ENCODE measurements around the gene ROR2.

Gene ROR2

DNA sequence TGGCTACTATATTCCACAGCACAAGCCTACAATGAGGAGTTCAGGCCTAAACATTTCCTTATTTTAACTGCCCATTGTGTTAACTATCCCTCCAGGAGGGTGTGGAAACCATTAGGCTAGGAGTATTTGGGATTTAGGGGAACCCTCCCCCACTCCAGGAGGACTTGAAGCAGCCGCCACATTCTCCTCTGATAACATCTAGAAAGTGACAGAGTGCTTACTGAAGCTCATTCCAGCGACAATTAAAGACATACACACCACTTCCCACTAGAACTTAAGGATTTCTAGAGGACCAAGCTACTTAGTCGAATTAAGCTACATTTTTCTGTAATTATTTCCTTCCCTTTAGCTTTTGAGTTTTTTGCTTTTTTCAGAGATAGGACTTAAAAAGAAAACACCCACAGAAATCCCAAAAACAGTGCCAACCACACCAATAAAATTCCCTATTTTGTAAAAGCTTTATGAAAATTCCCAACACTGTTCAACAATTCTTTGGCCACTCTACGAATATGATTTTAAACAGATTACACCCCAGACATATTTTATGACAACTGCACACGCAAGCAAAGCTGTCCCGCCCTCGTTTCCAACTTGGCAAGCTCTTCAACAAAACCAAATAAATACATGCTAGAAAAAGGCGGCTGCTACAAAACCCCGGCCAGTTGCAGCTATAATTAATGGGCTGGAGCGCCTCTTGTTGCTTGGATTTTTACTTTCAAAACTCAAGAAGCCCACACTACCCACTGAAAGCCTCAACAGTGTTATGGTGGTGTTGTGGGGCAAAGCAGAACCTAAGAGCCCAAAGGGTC lies 4.5 kb downstream of the ROR2 start:
- H2AFZ ChIP-seq (ENCODE audit: low read length) = no peak overlapping the region
- no peaks in the 10 kb centered on the region for H3K36me3 ChIP-seq (replicated peaks in 1 of 2; ENCODE audit: control insufficient read depth in 2 of 2, insufficient read depth in 2 of 2, low read length in 2 of 2)
- no peak overlapping the region for H2BK15ac ChIP-seq (ENCODE audit: low read length)
- H2BK12ac ChIP-seq (ENCODE audit: low read length) = no peak overlapping the region
- H3K4ac ChIP-seq (ENCODE audit: low read length) = no peak overlapping the region
- no CpG with 5 or more reads among the region's 10 CpGs for WGBS, 2 donors (ENCODE audit: extremely low coverage in 2 of 2, insufficient read length in 2 of 2, insufficient replicate concordance in 1 of 2)
- H3K4me2 ChIP-seq (ENCODE audit: insufficient read depth, low read length, poor library complexity, severe bottlenecking) = no peak overlapping the region
- no peak overlapping the region for H3K9ac ChIP-seq (ENCODE audit: low read depth, low read length, poor library complexity)
- no peak overlapping the region for H4K91ac ChIP-seq (ENCODE audit: low read depth, low read length, poor library complexity)
- no peak for DNase-seq (ENCODE audit: low spot score)
- H3K18ac ChIP-seq (ENCODE audit: low read length) = no peak overlapping the region
- peaks cover 4 to 6% of the 10 kb centered on the region in 2 donors for H3K9me3 ChIP-seq (replicated peaks in 1 of 2; ENCODE audit: control insufficient read depth in 2 of 2, insufficient read depth in 1 of 2, low read depth in 1 of 2, low read length in 2 of 2)
- no peak overlapping the region for H3K27ac ChIP-seq (replicated peaks; ENCODE audit: low read length)
- H3K14ac ChIP-seq (ENCODE audit: low read length) = no peak overlapping the region
- H2BK5ac ChIP-seq (ENCODE audit: low read length) = no peak overlapping the region
- H2BK120ac ChIP-seq (ENCODE audit: low read depth, low read length) = no peak overlapping the region
- no peaks in the 10 kb centered on the region for H3K27me3 ChIP-seq (ENCODE audit: control insufficient read depth in 3 of 3, insufficient read depth in 3 of 3, low read depth in 1 of 3, low read length in 3 of 3)
- H4K8ac ChIP-seq (ENCODE audit: low read depth, low read length) = no peak overlapping the region
- H3K4me1 ChIP-seq (ENCODE audit: control insufficient read depth in 2 of 2, insufficient read depth in 1 of 2, low read depth in 1 of 2, low read length in 2 of 2) = peaks cover 2 to 17% of the 10 kb centered on the region in 2 donors
- peaks cover 4% of the 10 kb centered on the region for H3K79me1 ChIP-seq (ENCODE audit: low read depth, low read length)
- H3K23ac ChIP-seq (ENCODE audit: low read depth, low read length, poor library complexity) = no peak overlapping the region
- no peak overlapping the region for H3K4me3 ChIP-seq (ENCODE audit: low read length in 2 of 2)
- H2AK5ac ChIP-seq (ENCODE audit: low read depth, low read length) = no peak overlapping the region

- Histone ChIP-seq H3K9me3 (replicated peaks in 1 of 2; ENCODE audit: control insufficient read depth in 2 of 2, insufficient read depth in 1 of 2, low read depth in 1 of 2, low read length in 2 of 2) (peaks cover 4 to 6% of the 10 kb centered on the region in 2 donors), H2AK5ac (ENCODE audit: low read depth, low read length) (no peak overlapping the region), H3K4ac (ENCODE audit: low read length) (no peak overlapping the region), H3K27me3 (ENCODE audit: control insufficient read depth in 3 of 3, insufficient read depth in 3 of 3, low read depth in 1 of 3, low read length in 3 of 3) (no peaks in the 10 kb centered on the region), H2BK120ac (ENCODE audit: low read depth, low read length) (no peak overlapping the region), H2AFZ (ENCODE audit: low read length) (no peak overlapping the region), H3K23ac (ENCODE audit: low read depth, low read length, poor library complexity) (no peak overlapping the region), H3K4me2 (ENCODE audit: insufficient read depth, low read length, poor library complexity, severe bottlenecking) (no peak overlapping the region), H4K8ac (ENCODE audit: low read depth, low read length) (no peak overlapping the region), H2BK5ac (ENCODE audit: low read length) (no peak overlapping the region), H3K14ac (ENCODE audit: low read length) (no peak overlapping the region), H2BK12ac (ENCODE audit: low read length) (no peak overlapping the region), H3K27ac (replicated peaks; ENCODE audit: low read length) (no peak overlapping the region), H3K79me1 (ENCODE audit: low read depth, low read length) (peaks cover 4% of the 10 kb centered on the region), H3K9ac (ENCODE audit: low read depth, low read length, poor library complexity) (no peak overlapping the region), H3K36me3 (replicated peaks in 1 of 2; ENCODE audit: control insufficient read depth in 2 of 2, insufficient read depth in 2 of 2, low read length in 2 of 2) (peaks cover 0 to 2% of the 10 kb centered on the region in 2 donors), H2BK15ac (ENCODE audit: low read length) (no peak overlapping the region), H3K4me1 (ENCODE audit: control insufficient read depth in 2 of 2, insufficient read depth in 1 of 2, low read depth in 1 of 2, low read length in 2 of 2) (peaks cover 2 to 21% of the 10 kb centered on the region in 2 donors), H3K18ac (ENCODE audit: low read length) (no peak overlapping the region), H3K4me3 (ENCODE audit: low read length in 2 of 2) (no peak overlapping the region), H4K91ac (ENCODE audit: low read depth, low read length, poor library complexity) (no peak overlapping the region)
- WGBS, 2 donors (ENCODE audit: extremely low coverage in 2 of 2, insufficient read length in 2 of 2, insufficient replicate concordance in 1 of 2) = no CpG with 5 or more reads among the region's 6 CpGs
- no peak for DNase-seq (ENCODE audit: low spot score)
Observed at GRCh38 chr9:91944711-91945110, 5.3 kb downstream of the ROR2 start.

- Histone ChIP-seq H4K8ac (ENCODE audit: low read depth, low read length) (no peak overlapping the region), H2BK15ac (ENCODE audit: low read length) (no peak overlapping the region), H4K91ac (ENCODE audit: low read depth, low read length, poor library complexity) (no peak overlapping the region), H3K14ac (ENCODE audit: low read length) (no peak overlapping the region), H3K9ac (ENCODE audit: low read depth, low read length, poor library complexity) (no peak overlapping the region), H2BK5ac (ENCODE audit: low read length) (no peak overlapping the region), H2AK5ac (ENCODE audit: low read depth, low read length) (no peak overlapping the region), H2AFZ (ENCODE audit: low read length) (no peak overlapping the region), H3K18ac (ENCODE audit: low read length) (no peak overlapping the region), H2BK12ac (ENCODE audit: low read length) (no peak overlapping the region), H3K23ac (ENCODE audit: low read depth, low read length, poor library complexity) (no peak overlapping the region), H3K4me3 (ENCODE audit: low read length in 2 of 2) (no peak overlapping the region), H3K27ac (replicated peaks; ENCODE audit: low read length) (no peak overlapping the region), H3K4ac (ENCODE audit: low read length) (no peak overlapping the region), H3K27me3 (ENCODE audit: control insufficient read depth in 3 of 3, insufficient read depth in 3 of 3, low read depth in 1 of 3, low read length in 3 of 3) (no peaks in the 10 kb centered on the region), H3K4me2 (ENCODE audit: insufficient read depth, low read length, poor library complexity, severe bottlenecking) (no peak overlapping the region), H3K36me3 (replicated peaks in 1 of 2; ENCODE audit: control insufficient read depth in 2 of 2, insufficient read depth in 2 of 2, low read length in 2 of 2) (peaks cover 0 to 7% of the 10 kb centered on the region in 2 donors), H3K9me3 (replicated peaks in 1 of 2; ENCODE audit: control insufficient read depth in 2 of 2, insufficient read depth in 1 of 2, low read depth in 1 of 2, low read length in 2 of 2) (peaks cover 4 to 6% of the 10 kb centered on the region in 2 donors), H3K4me1 (ENCODE audit: control insufficient read depth in 2 of 2, insufficient read depth in 1 of 2, low read depth in 1 of 2, low read length in 2 of 2) (peaks cover 2 to 23% of the 10 kb centered on the region in 2 donors), H3K79me1 (ENCODE audit: low read depth, low read length) (peaks cover 4% of the 10 kb centered on the region), H2BK120ac (ENCODE audit: low read depth, low read length) (no peak overlapping the region)
- WGBS, 2 donors (ENCODE audit: extremely low coverage in 2 of 2, insufficient read length in 2 of 2, insufficient replicate concordance in 1 of 2) = no CpG with 5 or more reads among the region's 8 CpGs
- DNase-seq (ENCODE audit: low spot score) = no peak
Observed at GRCh38 chr9:91943478-91944470, 6.3 kb downstream of the ROR2 start.

GRCh38 chr9:91942201-91942600 lies 7.8 kb downstream of the ROR2 start:
- Histone ChIP-seq H3K18ac (ENCODE audit: low read length) (no peak overlapping the region), H3K4ac (ENCODE audit: low read length) (no peak overlapping the region), H4K8ac (ENCODE audit: low read depth, low read length) (no peak overlapping the region), H3K4me3 (ENCODE audit: low read length in 2 of 2) (no peak overlapping the region), H3K9ac (ENCODE audit: low read depth, low read length, poor library complexity) (no peak overlapping the region), H2AFZ (ENCODE audit: low read length) (no peak overlapping the region), H3K36me3 (replicated peaks in 1 of 2; ENCODE audit: control insufficient read depth in 2 of 2, insufficient read depth in 2 of 2, low read length in 2 of 2) (peaks cover 0 to 7% of the 10 kb centered on the region in 2 donors), H2BK5ac (ENCODE audit: low read length) (no peak overlapping the region), H2BK12ac (ENCODE audit: low read length) (no peak overlapping the region), H3K4me1 (ENCODE audit: control insufficient read depth in 2 of 2, insufficient read depth in 1 of 2, low read depth in 1 of 2, low read length in 2 of 2) (peaks cover 2 to 23% of the 10 kb centered on the region in 2 donors), H2AK5ac (ENCODE audit: low read depth, low read length) (no peak overlapping the region), H4K91ac (ENCODE audit: low read depth, low read length, poor library complexity) (no peak overlapping the region), H3K27me3 (ENCODE audit: control insufficient read depth in 3 of 3, insufficient read depth in 3 of 3, low read depth in 1 of 3, low read length in 3 of 3) (no peaks in the 10 kb centered on the region), H3K9me3 (replicated peaks in 1 of 2; ENCODE audit: control insufficient read depth in 2 of 2, insufficient read depth in 1 of 2, low read depth in 1 of 2, low read length in 2 of 2) (peaks cover 4 to 10% of the 10 kb centered on the region in 2 donors), H2BK120ac (ENCODE audit: low read depth, low read length) (no peak overlapping the region), H3K79me1 (ENCODE audit: low read depth, low read length) (peaks cover 4% of the 10 kb centered on the region), H3K27ac (replicated peaks; ENCODE audit: low read length) (no peak overlapping the region), H2BK15ac (ENCODE audit: low read length) (no peak overlapping the region), H3K4me2 (ENCODE audit: insufficient read depth, low read length, poor library complexity, severe bottlenecking) (no peak overlapping the region), H3K23ac (ENCODE audit: low read depth, low read length, poor library complexity) (no peak overlapping the region), H3K14ac (ENCODE audit: low read length) (no peak overlapping the region)
- DNase-seq (ENCODE audit: low spot score) = no peak
- WGBS, 2 donors (ENCODE audit: extremely low coverage in 2 of 2, insufficient read length in 2 of 2, insufficient replicate concordance in 1 of 2) = no CpG with 5 or more reads among the region's 5 CpGs
